HFF-Myc (cell line): ENCODE results near the gene DMRTB1.

ENCODE experiments used
- DNase-seq: peaks from one replicate; pipeline ENCODE4 v3.0.0-alpha.2; 2011; ENCODE audit warnings: low read depth; ENCODE audit errors: extremely low read depth
- H3K4me3 ChIP-seq: replicated peaks from 2 replicates; pipeline ENCODE4 v1.5.1; 2011; ENCODE audit warnings: low read depth, mild to moderate bottlenecking, control low read depth, low read length
- TF ChIP-seq, protein P1 (sequence below): IDR thresholded peaks from 2 replicates; pipeline ENCODE4 v1.5.1; 2012; ENCODE audit warnings: mild to moderate bottlenecking, low read depth, low read length, control low read depth; ENCODE audit errors: missing control alignments

Gene DMRTB1

DNA sequence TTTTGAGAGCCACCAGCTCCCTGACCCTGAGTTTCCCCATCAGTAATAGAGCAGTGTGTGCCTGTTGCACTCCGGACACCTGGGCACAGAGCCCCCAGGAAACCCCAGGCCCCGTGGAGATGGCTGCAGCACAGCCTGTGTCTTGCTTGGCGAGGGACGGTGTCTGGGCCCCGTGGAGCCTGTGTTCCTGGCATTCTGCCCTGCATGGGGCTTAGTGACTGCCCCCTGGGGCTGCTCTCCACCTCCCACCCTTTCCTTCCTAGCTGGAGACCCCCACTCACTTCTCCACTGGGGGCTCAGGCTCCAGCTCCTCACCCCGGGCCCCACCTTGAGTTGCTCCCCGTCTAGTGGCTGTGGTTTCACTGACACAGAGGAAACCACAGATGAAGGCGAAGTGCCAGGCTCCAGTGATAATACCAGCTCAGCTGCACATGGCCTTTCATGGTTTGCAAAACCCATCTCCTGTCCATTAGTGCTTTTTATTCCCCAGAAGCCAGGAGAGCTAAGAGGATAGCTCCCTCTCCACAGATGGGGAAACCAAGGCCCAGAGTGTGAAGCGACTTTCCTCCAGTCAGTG is 39.4 kb downstream of the DMRTB1 start:
- no peak for DNase-seq
- no peak overlapping the region for H3K4me3 ChIP-seq
- TF ChIP-seq, protein P1, sequence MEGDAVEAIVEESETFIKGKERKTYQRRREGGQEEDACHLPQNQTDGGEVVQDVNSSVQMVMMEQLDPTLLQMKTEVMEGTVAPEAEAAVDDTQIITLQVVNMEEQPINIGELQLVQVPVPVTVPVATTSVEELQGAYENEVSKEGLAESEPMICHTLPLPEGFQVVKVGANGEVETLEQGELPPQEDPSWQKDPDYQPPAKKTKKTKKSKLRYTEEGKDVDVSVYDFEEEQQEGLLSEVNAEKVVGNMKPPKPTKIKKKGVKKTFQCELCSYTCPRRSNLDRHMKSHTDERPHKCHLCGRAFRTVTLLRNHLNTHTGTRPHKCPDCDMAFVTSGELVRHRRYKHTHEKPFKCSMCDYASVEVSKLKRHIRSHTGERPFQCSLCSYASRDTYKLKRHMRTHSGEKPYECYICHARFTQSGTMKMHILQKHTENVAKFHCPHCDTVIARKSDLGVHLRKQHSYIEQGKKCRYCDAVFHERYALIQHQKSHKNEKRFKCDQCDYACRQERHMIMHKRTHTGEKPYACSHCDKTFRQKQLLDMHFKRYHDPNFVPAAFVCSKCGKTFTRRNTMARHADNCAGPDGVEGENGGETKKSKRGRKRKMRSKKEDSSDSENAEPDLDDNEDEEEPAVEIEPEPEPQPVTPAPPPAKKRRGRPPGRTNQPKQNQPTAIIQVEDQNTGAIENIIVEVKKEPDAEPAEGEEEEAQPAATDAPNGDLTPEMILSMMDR = no peak

DNA sequence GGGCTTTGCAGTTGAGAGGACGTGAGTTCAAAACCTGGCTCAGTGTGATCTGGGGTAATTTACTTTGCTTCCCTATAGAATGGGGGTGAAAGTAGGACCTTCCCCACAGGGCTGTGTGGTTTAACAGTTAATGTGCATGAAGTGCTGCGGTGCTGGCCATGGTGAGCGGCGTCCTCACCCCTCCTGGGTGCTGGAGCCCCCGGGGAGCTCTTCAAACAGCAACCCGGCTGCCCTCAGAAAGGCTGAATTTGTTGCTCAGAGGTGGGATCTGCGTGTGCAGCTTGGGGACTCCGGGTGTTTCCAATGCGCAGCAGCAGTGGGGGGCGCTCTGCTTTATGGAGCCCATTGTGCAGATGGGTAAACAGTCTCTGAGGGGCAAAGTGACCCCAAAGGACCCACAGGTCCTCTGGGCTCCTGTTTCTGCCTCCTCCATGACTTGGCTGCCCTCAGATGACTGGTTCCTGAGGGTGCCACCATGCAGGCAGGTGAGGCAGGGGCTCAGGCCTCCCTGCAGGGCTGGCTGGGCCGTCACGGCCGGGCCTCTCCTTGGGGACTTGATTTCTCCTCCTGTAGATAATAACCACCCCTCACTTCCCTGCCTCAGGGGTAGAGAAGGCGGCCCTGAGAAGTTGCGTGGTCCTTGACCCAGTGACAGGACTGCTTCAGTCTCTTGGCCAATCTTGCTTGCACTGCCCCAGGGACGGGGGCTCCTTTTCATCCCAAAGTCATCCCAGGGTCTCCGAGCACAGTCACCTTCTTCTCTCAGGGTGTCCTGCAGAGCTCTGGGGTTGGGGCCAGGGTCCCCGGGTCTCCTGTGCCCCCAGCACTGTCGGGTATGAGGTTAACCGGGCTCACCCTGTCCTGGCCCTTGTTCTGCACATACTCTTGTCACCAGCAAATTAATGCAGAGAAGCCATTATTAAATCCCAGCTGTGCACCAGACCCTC is 40.3 kb downstream of the DMRTB1 start:
- no peak overlapping the region for H3K4me3 ChIP-seq
- no peak for DNase-seq
- TF ChIP-seq, protein P1 = no peak

DNA sequence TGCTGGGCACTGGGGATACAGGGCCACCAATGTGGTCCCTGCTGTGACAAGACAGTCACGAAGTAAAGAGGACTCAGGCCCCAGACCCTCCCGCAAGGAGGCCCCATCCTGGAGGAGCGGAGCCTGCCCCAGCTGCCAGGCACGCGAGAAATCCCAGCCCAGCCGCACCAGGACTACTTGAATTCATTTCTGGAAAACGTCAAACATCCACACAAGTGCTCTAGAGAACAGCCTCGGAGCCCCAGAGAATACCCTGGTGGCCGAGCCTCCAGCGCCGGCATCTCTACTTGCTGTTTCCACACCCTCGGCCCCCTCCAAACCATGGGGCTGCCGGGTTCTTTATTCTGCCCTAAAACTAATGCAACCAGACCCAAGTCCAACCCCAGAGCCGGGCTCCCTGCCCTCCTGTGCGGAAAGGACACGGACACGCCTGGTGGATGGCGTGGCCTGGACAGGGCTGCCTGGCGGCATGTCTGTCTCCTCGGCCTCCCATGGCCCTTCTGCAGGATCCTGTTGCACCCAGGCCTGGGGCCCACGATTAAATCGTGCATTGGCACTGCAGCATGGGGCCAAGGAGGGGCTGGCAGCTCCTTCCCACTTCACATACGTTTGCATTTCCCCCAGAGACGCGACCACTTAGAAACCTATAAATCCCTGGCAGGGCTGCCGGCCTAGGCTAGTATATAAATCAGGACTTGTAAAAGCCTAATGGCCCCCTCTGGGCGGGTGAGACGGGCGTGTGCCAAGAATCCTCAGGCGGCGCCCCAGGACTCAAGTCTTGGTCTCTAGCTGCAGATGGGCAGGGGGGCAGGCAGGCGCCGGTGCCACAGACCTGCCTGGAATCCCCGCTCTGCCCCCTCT is 41.2 kb downstream of the DMRTB1 start:
- no peak overlapping the region for H3K4me3 ChIP-seq
- TF ChIP-seq, protein P1 = no peak
- no peak for DNase-seq

DNA sequence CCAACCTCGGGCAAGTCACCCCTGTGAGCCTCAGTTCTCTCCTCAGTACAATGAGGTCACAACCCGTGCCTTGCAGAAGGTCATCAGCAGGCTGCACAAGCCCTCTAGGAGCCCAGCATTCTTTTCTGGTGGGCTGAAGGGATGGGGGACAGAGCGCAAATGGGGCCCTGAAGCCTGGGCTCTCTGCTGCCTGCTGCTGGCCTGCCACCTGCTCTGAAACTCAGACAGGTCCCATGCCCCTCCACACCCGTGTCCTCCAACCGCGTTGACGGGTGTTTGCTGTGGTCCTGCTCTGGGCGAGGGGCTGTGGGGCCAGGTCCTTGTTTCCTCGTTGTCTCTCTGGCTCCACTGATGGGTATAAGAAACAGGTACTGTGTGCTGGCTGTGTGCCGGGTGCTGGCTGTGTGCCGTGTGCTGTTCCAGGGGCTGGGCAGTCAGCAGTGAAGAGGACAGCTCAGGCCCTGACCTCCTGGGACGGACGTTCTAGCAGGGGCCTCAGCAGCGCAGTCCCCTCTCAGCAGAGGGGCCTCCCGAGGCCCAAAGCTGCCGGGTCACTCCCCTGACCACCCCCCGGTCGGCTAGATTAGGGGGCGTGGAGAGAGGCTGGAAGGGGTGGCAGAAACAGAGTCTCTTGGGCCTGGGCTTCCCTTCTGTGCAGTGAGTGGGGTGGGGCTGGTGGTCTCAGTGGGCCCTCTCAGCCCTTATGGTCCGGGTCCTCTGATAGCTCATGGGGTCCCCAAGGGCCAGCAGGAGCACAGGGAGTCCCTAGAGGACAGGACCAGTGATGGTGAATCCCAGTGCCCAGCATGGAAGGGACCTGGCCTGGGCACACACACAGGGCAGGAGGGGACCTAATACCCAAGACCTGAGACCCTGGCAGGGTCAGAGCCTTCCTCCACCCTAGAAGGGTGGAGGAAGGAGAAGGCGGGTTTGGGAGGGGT is 42.1 kb downstream of the DMRTB1 start:
- DNase-seq = no peak
- TF ChIP-seq, protein P1 = no peak
- H3K4me3 ChIP-seq = no peak overlapping the region

DNA sequence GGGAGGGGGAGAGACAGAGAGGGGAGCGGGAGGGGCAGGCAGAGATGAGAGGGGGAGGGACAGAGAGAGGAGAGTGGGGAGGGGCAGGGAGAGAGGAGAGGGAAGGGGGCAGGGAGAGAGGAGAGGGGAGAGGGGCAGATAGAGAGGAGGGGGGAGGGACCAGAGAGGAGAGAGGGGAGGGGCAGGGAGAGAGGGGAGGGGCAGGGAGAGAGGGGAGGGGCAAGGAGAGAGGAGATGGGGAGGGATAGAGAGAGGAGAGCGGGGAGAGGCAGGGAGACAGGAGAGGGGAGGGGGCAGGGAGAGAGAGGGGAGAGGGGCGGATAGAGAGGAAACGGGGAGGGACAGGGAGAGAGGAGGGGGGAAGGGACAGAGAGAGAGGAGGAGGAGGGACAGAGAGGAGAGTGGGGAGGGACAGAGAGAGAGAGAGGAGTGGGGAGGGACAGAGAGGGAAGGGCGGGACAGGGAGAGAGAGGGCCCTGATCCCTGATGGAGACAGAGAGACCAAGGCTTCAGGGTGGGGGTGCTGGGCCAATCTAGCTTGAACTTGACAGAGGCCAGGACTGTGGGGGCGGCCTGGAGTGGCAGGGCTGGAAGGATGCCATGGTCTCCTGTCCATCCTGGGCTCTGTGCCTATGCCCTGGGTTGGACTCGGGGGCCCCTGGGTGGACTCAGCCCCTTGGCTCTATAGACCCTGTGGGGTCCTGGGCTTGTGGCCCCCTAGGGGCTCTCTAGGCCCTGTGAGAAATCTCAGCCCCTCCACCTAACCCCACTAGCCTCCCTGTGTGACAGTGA is 43.6 kb downstream of the DMRTB1 start:
- TF ChIP-seq, protein P1 = no peak
- DNase-seq = no peak
- H3K4me3 ChIP-seq = no peak overlapping the region
